GM12892 (cell line): Measurements from ENCODE around the gene PROX1.

Experiments used
- DNase-seq: peaks from one replicate; pipeline ENCODE4 v3.0.0; 2011; ENCODE audit not compliant: insufficient read length
- FAIRE-seq: peaks from 2 replicates; lab custom pipeline; 2011; peaks lifted over from hg19 to GRCh38; lab: Jason Lieb, UNC
- POLR2A ChIP-seq: IDR thresholded peaks from 2 replicates; pipeline ENCODE4 v1.6.1; 2011; ENCODE audit warnings: low read depth, low read length, control low read depth
- POLR2AphosphoS5 ChIP-seq: IDR thresholded peaks from 2 replicates; pipeline ENCODE4 v1.6.1; 2011; ENCODE audit warnings: low read depth, low read length, control low read depth
- TAF1 ChIP-seq: IDR thresholded peaks from 2 replicates; pipeline ENCODE4 v1.6.1; 2011; ENCODE audit warnings: low read depth, mild to moderate bottlenecking, control low read depth, low read length, borderline replicate concordance

The PROX1 gene

DNA sequence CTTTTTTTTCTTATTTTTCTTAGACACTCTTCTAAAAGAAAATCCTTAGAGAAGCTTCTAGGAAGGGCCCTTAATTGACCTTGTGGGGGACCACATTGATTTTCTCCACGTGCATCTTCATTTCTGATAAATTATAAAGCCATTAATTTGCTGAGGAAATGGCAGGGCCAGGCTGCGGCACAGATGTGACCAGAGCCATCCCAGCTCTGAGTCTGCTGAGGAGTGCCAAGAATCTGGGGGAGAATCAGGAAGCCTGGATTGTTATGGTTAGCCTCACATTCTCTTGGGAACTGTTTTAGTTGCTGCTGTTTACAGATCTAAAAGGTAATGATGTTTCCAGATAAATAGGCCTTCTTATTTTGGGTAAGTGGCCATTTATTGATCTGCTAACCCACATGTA lies 16.2 kb downstream of the PROX1 start:
- FAIRE-seq, result no peak
- no peak for DNase-seq
- no peak for TF ChIP-seq POLR2AphosphoS5
- no peak for TF ChIP-seq POLR2A
- no peak for TF ChIP-seq TAF1

DNA sequence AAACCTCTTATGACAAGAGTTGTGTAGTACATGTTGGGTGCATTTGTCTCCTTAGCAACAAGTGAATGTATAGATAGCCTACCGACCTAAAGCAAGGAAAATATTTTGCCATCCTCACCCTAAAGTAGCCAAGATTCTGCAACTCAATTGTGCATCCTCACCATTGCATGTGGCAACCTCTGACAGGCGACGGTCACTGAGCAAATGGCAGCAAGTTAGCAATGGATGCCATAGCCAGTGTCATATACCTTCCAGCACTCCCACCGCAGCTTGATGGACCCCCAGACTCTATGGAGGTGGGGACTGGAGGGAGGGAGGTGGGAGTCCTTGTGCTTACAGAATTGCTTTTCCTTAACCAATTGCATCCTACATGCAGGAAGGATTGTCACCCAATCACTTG lies 17.0 kb downstream of the PROX1 start:
- no peak for FAIRE-seq
- no peak for DNase-seq
- TF ChIP-seq TAF1, result no peak
- no peak for TF ChIP-seq POLR2A

DNA sequence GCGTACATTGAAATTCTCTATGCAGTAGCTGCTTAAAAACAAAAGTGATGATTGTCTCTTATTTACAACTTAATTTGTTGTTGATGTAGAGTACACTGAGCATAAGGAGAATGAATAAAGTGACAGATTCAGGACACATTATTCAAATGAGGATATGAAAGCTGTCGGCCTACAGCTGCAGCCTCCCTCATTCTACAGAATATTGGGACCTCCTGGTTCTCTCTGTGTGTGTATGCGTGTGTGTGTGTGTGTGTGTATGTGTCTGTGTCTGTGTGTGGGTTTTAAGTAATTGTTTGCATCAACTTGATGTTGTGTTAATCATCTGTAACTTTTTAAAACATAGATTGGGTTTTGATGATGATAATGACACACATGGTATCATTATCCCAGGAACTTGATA lies 17.9 kb downstream of the PROX1 start:
- TF ChIP-seq TAF1, result no peak
- no peak for TF ChIP-seq POLR2AphosphoS5
- no peak for TF ChIP-seq POLR2A
- DNase-seq (no peak), FAIRE-seq (no peak)

DNA sequence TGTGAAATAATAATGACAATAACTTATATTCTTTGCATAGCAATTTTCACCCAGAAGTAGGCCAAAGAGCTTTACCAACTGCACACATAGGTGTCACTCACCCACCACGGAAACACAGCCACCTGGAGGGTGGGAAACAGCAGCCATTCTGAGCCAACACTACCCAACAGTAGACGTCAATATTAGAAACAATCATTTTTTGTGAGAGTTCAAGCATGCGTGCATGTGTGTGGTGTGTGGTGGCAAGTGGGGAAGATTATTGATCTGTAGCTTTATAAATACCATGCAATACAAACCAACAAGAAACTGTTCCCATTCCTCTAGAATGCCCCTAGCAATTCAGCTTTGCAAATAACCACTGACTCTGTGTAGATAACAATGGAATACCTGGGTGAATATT lies 19.1 kb downstream of the PROX1 start:
- FAIRE-seq, result no peak
- no peak for DNase-seq
- TF ChIP-seq POLR2AphosphoS5 (no peak), POLR2A (no peak), TAF1 (no peak)

DNA sequence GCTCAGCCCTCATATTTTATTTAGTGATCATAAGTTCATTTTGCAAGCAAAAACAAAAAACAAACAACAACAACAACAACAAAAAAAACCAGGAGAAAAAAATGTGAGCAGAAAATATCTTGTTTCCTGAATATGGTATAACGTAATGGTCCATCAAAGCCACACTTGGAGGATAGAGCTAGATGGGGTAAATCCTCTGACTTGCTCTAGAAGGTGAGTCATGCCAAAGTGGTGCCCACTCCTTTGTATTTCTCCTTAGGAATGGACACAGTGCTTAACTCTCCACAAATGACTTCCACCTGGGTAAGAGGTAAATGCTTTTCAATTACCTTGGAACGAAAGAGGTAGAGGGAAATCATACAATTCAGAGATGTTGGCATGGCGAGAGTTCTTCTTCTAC lies 20.6 kb downstream of the PROX1 start:
- no peak for FAIRE-seq

GRCh38 chr1:214008791-214009422 lies 21.1 kb downstream of the PROX1 start:
- DNase-seq (no peak), FAIRE-seq (no peak)
- TF ChIP-seq POLR2AphosphoS5 (no peak), TAF1 (no peak), POLR2A (no peak)

More for the DNA sequence above, 20.6 kb downstream of the PROX1 start:
- no peak for DNase-seq
- TF ChIP-seq POLR2AphosphoS5, result no peak
- no peak for TF ChIP-seq POLR2A
- TF ChIP-seq TAF1, result no peak

DNA sequence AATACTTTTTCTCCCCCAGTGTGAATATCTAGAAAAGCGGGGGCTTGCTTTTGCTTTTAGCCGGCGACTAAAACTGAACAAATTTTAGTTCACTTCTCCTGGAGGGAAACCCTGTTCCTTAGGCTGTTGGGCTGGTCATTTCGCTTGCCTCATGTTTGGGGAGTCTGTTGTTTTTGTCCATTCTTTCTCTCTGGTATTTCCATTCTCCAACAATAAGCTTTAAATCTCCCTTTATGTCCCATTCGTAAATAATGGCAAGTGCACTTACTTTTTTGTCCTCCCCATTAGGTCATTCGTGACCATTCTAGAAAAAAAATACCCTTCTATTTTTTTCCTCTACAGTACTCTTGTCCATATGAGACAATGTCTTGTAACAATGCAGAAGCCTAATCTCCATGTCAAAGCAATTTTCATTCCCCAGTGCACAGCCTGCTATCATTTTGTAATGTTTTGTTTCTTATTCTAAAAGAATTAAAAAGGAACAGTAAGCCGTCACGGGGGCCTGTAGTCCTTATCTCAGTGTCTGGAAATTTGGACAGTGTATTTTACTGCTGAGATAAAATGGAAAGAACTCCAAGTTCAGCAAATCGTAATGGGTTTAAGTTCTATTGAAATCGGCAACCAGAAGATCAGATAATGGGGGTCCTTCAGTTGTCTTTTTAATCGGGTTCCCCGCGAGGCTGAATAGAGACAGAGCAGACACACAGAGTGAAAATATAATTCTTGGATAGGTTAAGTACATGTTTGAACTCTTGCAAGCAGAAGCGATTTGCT lies 21.8 kb downstream of the PROX1 start:
- no peak for FAIRE-seq
- no peak for DNase-seq
- TF ChIP-seq POLR2A, result no peak
- TF ChIP-seq TAF1, result no peak
- no peak for TF ChIP-seq POLR2AphosphoS5

- TF ChIP-seq TAF1, result no peak
- no peak for TF ChIP-seq POLR2AphosphoS5
- TF ChIP-seq POLR2A, result no peak
- DNase-seq (no peak), FAIRE-seq (no peak)
These were observed 22.4 kb downstream of the PROX1 start for GRCh38 chr1:214010197-214010573.

DNA sequence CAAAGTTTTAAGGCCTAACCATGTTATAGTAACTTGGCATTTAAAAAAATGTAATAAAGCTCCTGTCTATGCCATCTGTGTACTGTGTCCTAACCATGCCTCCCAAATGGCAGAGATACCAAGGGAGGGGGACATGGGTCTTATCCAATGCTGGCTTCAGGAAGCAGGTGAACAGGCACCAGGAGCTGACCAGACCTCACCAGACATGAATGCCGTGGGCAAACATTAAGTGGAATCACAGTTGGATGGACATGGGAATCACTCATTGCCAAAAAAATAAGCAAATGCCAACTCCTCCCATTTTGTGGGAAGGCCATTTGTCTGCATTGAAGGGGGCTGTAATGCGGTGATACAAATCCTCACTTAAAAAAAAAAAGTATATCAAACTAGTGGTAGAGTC lies 22.9 kb downstream of the PROX1 start:
- FAIRE-seq, result no peak
- no peak for TF ChIP-seq POLR2AphosphoS5
- TF ChIP-seq TAF1, result no peak
- DNase-seq, result no peak

DNA sequence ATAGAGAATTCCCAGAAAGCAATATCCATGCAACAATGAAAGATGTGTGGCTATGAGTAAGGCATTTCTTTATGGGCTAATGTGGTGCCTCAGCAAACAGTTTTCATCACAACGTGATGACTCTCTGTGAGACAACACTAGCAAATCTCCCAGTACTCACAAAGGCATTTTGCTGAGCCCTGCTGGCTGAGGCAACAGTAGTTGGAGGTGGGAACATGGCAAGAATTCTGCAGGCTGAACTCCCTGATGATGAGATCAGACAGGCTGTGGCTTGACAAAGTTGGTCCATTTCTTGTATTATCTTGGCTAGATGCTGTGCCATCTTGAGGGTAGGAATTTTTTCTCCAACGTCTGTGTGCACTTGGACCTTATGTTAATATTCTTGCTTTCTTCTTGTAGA lies 24.6 kb downstream of the PROX1 start:
- TF ChIP-seq POLR2AphosphoS5 (no peak), TAF1 (no peak), POLR2A (no peak)
- FAIRE-seq (no peak), DNase-seq (no peak)

GRCh38 chr1:214013614-214014377 lies 26.0 kb downstream of the PROX1 start:
- DNase-seq (no peak), FAIRE-seq (no peak)
- no peak for TF ChIP-seq POLR2AphosphoS5
- TF ChIP-seq TAF1, result no peak
- TF ChIP-seq POLR2A, result no peak
